IMR-90 (cell line): ENCODE data around the gene ARHGAP45. TPM values are rescaled to one million over a fixed set of nuclear protein-coding genes. Genes with fewer than 3 reads are reported as not detected.

Experiments used
- ATAC-seq: fragments of 200-7000 bp; cut with Tn5 transposase; 2 replicates; pipeline ENCODE4 v1.9.1; 2020; ENCODE audit warnings: low read depth, mild to moderate bottlenecking, moderate library complexity
- BruUV-seq: library from RNA; stranded (reverse); fragments of 400-500 nt; replicated peaks from 2 replicates; lab custom pipeline; 2021; lab: Mats Ljungman, UMichigan
- CTCF ChIA-PET: fragments of 300-600 bp; formaldehyde crosslinking; extraction: SDS; loops from one replicate; lab custom pipeline; 2021; ENCODE audit warnings: antibody characterized with exemption; lab: Yijun Ruan, JAX
- POLR2A ChIA-PET: fragments of 300-600 bp; sonication (Branson Sonifier 250); formaldehyde crosslinking; loops from one replicate; lab custom pipeline; 2022; ENCODE audit warnings: antibody characterized with exemption; ENCODE audit not compliant: unreplicated experiment; lab: Charles Lee
- DNase-seq: peaks from one replicate; pipeline ENCODE4 v3.0.0; 2013
- H2AFZ ChIP-seq: replicated peaks from 2 replicates; pipeline ENCODE3; 2013; ENCODE audit warnings: low read length, mild to moderate bottlenecking; ENCODE audit not compliant: poor library complexity
- H2AK5ac ChIP-seq: 2 replicates; pipeline ENCODE4 v1.6.1; 2013; ENCODE audit warnings: low read depth, low read length, inconsistent platforms
- H2AK9ac ChIP-seq: replicated peaks from 2 replicates; pipeline ENCODE3; 2013; ENCODE audit warnings: mild to moderate bottlenecking, low read depth, low read length, moderate library complexity; ENCODE audit not compliant: poor library complexity
- H2BK120ac ChIP-seq: 2 replicates; pipeline ENCODE4 v1.6.1; 2013; ENCODE audit warnings: low read depth, low read length, inconsistent platforms
- H2BK15ac ChIP-seq: 3 replicates; pipeline ENCODE4 v1.6.1; 2013; ENCODE audit warnings: low read depth, low read length, inconsistent platforms
- H2BK20ac ChIP-seq: 2 replicates; pipeline ENCODE4 v1.6.1; 2013; ENCODE audit warnings: low read depth, mild to moderate bottlenecking, inconsistent platforms, low read length, moderate library complexity
- H2BK5ac ChIP-seq: 2 replicates; pipeline ENCODE4 v1.6.1; 2013; ENCODE audit warnings: mild to moderate bottlenecking, low read depth, low read length, inconsistent platforms; ENCODE audit not compliant: poor library complexity, severe bottlenecking
- H3K14ac ChIP-seq: replicated peaks from 2 replicates; pipeline ENCODE4 v1.6.1; 2013; ENCODE audit warnings: low read depth, low read length, inconsistent platforms
- H3K18ac ChIP-seq: 2 replicates; pipeline ENCODE4 v1.6.1; 2013; ENCODE audit warnings: low read depth, low read length, control low read depth
- H3K23ac ChIP-seq: 2 replicates; pipeline ENCODE4 v1.6.1; 2013; ENCODE audit warnings: low read depth, low read length, inconsistent platforms
- H3K27ac ChIP-seq: 2 replicates; pipeline ENCODE4 v1.5.1; 2013; ENCODE audit warnings: mild to moderate bottlenecking, control low read depth, low read length; ENCODE audit not compliant: insufficient read depth
- H3K27me3 ChIP-seq: 2 replicates; pipeline ENCODE4 v1.6.1; 2013; ENCODE audit warnings: low read length; ENCODE audit not compliant: control insufficient read depth, insufficient read depth
- H3K36me3 ChIP-seq: 2 replicates; pipeline ENCODE4 v1.6.1; 2013; ENCODE audit warnings: low read length, mixed read lengths; ENCODE audit not compliant: control insufficient read depth, insufficient read depth
- H3K4ac ChIP-seq: 2 replicates; pipeline ENCODE4 v1.6.1; 2013; ENCODE audit warnings: low read depth, low read length, inconsistent platforms
- H3K4me1 ChIP-seq: 2 replicates; pipeline ENCODE4 v1.6.1; 2013; ENCODE audit warnings: low read length, mixed read lengths; ENCODE audit not compliant: control insufficient read depth, insufficient read depth
- H3K4me2 ChIP-seq: 2 replicates; pipeline ENCODE4 v1.6.1; 2013; ENCODE audit warnings: low read depth, mild to moderate bottlenecking, control low read depth, low read length, moderate library complexity
- H3K4me3 ChIP-seq: 2 replicates; pipeline ENCODE4 v1.5.1; 2013; ENCODE audit warnings: low read depth, mild to moderate bottlenecking, control low read depth, low read length, moderate library complexity; ENCODE audit not compliant: insufficient read depth
- H3K56ac ChIP-seq: 2 replicates; pipeline ENCODE4 v1.6.1; 2013; ENCODE audit warnings: low read length, inconsistent platforms; ENCODE audit not compliant: insufficient read depth; ENCODE audit errors: extremely low read depth
- H3K79me1 ChIP-seq, 2 experiments: 2 replicates each; pipeline ENCODE4 v1.6.1; 2013; ENCODE audit warnings: low read length in 2 of 2, inconsistent platforms in 1 of 2, low read depth in 1 of 2
- H3K9ac ChIP-seq: 2 replicates; pipeline ENCODE4 v1.6.1; 2013; ENCODE audit warnings: low read depth, low read length, control low read depth
- H3K9me1 ChIP-seq: 2 replicates; pipeline ENCODE4 v1.6.1; 2013; ENCODE audit warnings: low read length, inconsistent platforms; ENCODE audit not compliant: insufficient read depth
- H3K9me3 ChIP-seq: 2 replicates; pipeline ENCODE4 v1.6.1; 2013; ENCODE audit warnings: low read length; ENCODE audit not compliant: control insufficient read depth, insufficient read depth
- H4K20me1 ChIP-seq: 2 replicates; pipeline ENCODE4 v1.6.1; 2013; ENCODE audit warnings: low read length, inconsistent platforms; ENCODE audit not compliant: insufficient read depth
- H4K5ac ChIP-seq: 2 replicates; pipeline ENCODE4 v1.6.1; 2013; ENCODE audit warnings: mild to moderate bottlenecking, low read depth, low read length, control low read depth
- H4K8ac ChIP-seq, 2 experiments: 2 replicates each; pipeline ENCODE4 v1.6.1; 2013; ENCODE audit warnings: low read depth in 2 of 2, low read length in 2 of 2, control low read depth in 1 of 2, inconsistent platforms in 1 of 2
- H4K91ac ChIP-seq: 2 replicates; pipeline ENCODE4 v1.6.1; 2013; ENCODE audit warnings: low read depth, low read length, inconsistent platforms; ENCODE audit not compliant: insufficient read depth
- CEBPB ChIP-seq: IDR thresholded peaks from 2 replicates; pipeline ENCODE4 v1.6.1; 2012; ENCODE audit warnings: low read depth, low read length, improper control_type of control experiment
- CHD1 ChIP-seq: IDR thresholded peaks from 2 replicates; pipeline ENCODE4 v1.6.1; 2012; ENCODE audit warnings: low read depth, low read length, improper control_type of control experiment
- CTCF ChIP-seq: conservative IDR thresholded peaks from 2 replicates; pipeline ENCODE4 v1.5.1; 2012; ENCODE audit warnings: mild to moderate bottlenecking, low read depth, low read length, improper control_type of control experiment
- ELK1 ChIP-seq: fragments of 150-350 bp; IDR thresholded peaks from 2 replicates; pipeline ENCODE4 v1.6.1; 2016; ENCODE audit warnings: low read depth, mild to moderate bottlenecking, low read length, moderate library complexity, borderline replicate concordance
- FOS ChIP-seq: fragments of 150-350 bp; IDR thresholded peaks from 2 replicates; pipeline ENCODE4 v1.6.1; 2016; ENCODE audit warnings: low read depth, low read length
- MAFK ChIP-seq: IDR thresholded peaks from 2 replicates; pipeline ENCODE4 v1.6.1; 2012; ENCODE audit warnings: low read depth, low read length, improper control_type of control experiment
- MAZ ChIP-seq: IDR thresholded peaks from 2 replicates; pipeline ENCODE4 v1.6.1; 2012; ENCODE audit warnings: low read depth, mild to moderate bottlenecking, low read length, improper control_type of control experiment, moderate library complexity, borderline replicate concordance
- NFE2L2 ChIP-seq: fragments of 150-350 bp; IDR thresholded peaks from 2 replicates; pipeline ENCODE4 v1.6.1; 2016; ENCODE audit warnings: low read depth, mild to moderate bottlenecking, low read length
- POLR2A ChIP-seq: IDR thresholded peaks from 2 replicates; pipeline ENCODE4 v1.6.1; 2012; ENCODE audit warnings: mild to moderate bottlenecking, low read depth, low read length
- RAD21 ChIP-seq: IDR thresholded peaks from 2 replicates; pipeline ENCODE4 v1.6.1; 2012; ENCODE audit warnings: low read length, improper control_type of control experiment
- RCOR1 ChIP-seq: IDR thresholded peaks from 2 replicates; pipeline ENCODE4 v1.6.1; 2012; ENCODE audit warnings: mild to moderate bottlenecking, low read length, improper control_type of control experiment; ENCODE audit not compliant: insufficient replicate concordance
- RFX5 ChIP-seq: IDR thresholded peaks from 2 replicates; pipeline ENCODE4 v1.8.0; 2012; ENCODE audit warnings: low read depth, mild to moderate bottlenecking, low read length, moderate library complexity
- SMC3 ChIP-seq: fragments of 150-350 bp; IDR thresholded peaks from 2 replicates; pipeline ENCODE4 v1.6.1; 2016; ENCODE audit warnings: low read depth, mild to moderate bottlenecking, antibody characterized with exemption, low read length, moderate library complexity
- USF2 ChIP-seq: fragments of 150-350 bp; IDR thresholded peaks from 2 replicates; pipeline ENCODE4 v1.6.1; 2017; ENCODE audit warnings: mild to moderate bottlenecking, antibody characterized with exemption, low read length, low read depth
- WGBS, 2 experiments: methylation state at CpG; one replicate each; pipeline versions ENCODE4 v1.1.5 to v1.1.7; 2013; ENCODE audit warnings: missing lambda C conversion rate in 2 of 2; ENCODE audit not compliant: insufficient read length in 1 of 2; ENCODE audit errors: extremely low coverage in 2 of 2; 5-methylcytosine and 5-hydroxymethylcytosine counted together
- dilution Hi-C: fragments of 300-500 bp; cut with HindIII; formaldehyde crosslinking; loops from one replicate; pipeline ENCODE4 v1.14.3; 2018; ENCODE audit warnings: low sequenced_read_pairs; ENCODE audit not compliant: unreplicated experiment
- in situ Hi-C: fragments of 300-500 bp; cut with MboI; formaldehyde crosslinking; loops from 3 replicates; pipeline ENCODE4 v1.14.3; 2019; ENCODE audit warnings: low sequenced_read_pairs, inconsistent platforms, mixed read lengths
- intact Hi-C: fragments of 100-400 bp; cut with micrococcal nuclease; formaldehyde crosslinking; loops from 2 replicates; pipeline ENCODE4 v1.10.0; 2022
- polyA plus RNA-seq, 3 experiments: library from polyadenylated mRNA; depleted of rRNA; stranded (reverse); fragments of >200 nt; gene quantifications; 2 replicates each; pipeline ENCODE4 v1.2.3, GENCODE V29; 2012; ENCODE audit warnings: low replicate concordance in 1 of 3
- total RNA-seq: library from RNA; depleted of rRNA; stranded (reverse); fragments of >200 nt; gene quantifications from 2 replicates; pipeline ENCODE4 v1.2.3, GENCODE V29; 2012

The ARHGAP45 gene
- total and polyA plus RNA-seq, 2 of the 4 experiments (the other 2 are of a cell fraction): 1.3 to 1.7 TPM

- Histone ChIP-seq H2BK120ac (no peak overlapping the region), H2AK9ac (no peak overlapping the region), H3K27ac (no peak overlapping the region), H2AK5ac (no peak overlapping the region), H3K79me1 (peaks cover 0 to 56% of the 10 kb centered on the region in 2 experiments; a peak in 2 of 4 replicates), H3K23ac (0 out of 2 replicates have a peak overlapping the region, but pooled peaks have one; percentile 37), H3K9me3 (no peaks in the 10 kb centered on the region), H2BK5ac (no peak overlapping the region), H3K14ac (no peak overlapping the region), H3K4me3 (no peak overlapping the region), H2BK20ac (no peak overlapping the region), H3K9me1 (peaks cover 9% of the 10 kb centered on the region; the same call in 1 of the 2 replicates), H4K5ac (no peak overlapping the region), H3K56ac (no peak overlapping the region), H3K18ac (no peak overlapping the region), H3K27me3 (no peaks in the 10 kb centered on the region), H3K4ac (no peak overlapping the region; the same call in 1 of the 2 replicates), H3K4me1 (peaks cover 33% of the 10 kb centered on the region), H3K9ac (0 out of 2 replicates have a peak overlapping the region, but pooled peaks have one; percentile 7), H3K36me3 (peaks cover 6% of the 10 kb centered on the region; the same call in 1 of the 2 replicates), H4K8ac (no peak overlapping the region), H2BK15ac (no peak overlapping the region), H4K91ac (no peak overlapping the region), H3K4me2 (no peak overlapping the region), H4K20me1 (peaks cover 75% of the 10 kb centered on the region), H2AFZ (no peak overlapping the region)
- intact Hi-C loops (no loop called here), dilution Hi-C loops (no loop called here), in situ Hi-C loops (no loop called here)
- DNase-seq: no peak
- no TSS peak for BruUV-seq
- WGBS, 2 experiments: 60% methylated on average over 1 of the region's 5 CpGs; no CpG with 5 or more reads in 1 of the 2 experiments
- ChIA-PET POLR2A (interaction anchor here (1.4 kb wide), 1 partner anchor 9 kb away, joined by 5 read pairs; no protein-coding TSS in a partner anchor), CTCF (interaction anchor here (1.0 kb wide), 1 partner anchor 18 kb away, joined by 3 read pairs; the partner anchor contains the start of gene GRIN3B)
- ATAC-seq: no peak
- no peak for TF ChIP-seq SMC3
- TF ChIP-seq CHD1: no peak
- TF ChIP-seq RFX5: no peak
- TF ChIP-seq USF2: no peak
- no peak for TF ChIP-seq FOS
- no peak for TF ChIP-seq RCOR1
- TF ChIP-seq MAZ: no peak
- no peak for TF ChIP-seq MAFK
- no peak for TF ChIP-seq ELK1
- no peak for TF ChIP-seq CTCF
- TF ChIP-seq CEBPB: no peak
- TF ChIP-seq NFE2L2: no peak
- TF ChIP-seq POLR2A: no peak
- TF ChIP-seq RAD21: no peak
These were observed 48.6 kb upstream of the ARHGAP45 start for GRCh38 chr19:1018393-1018792.
